Right atrium auricular region (tissue), 2 donors: ENCODE data around the gene CUEDC1. TPM values are rescaled to one million over a fixed set of nuclear protein-coding genes. Genes with fewer than 3 reads are reported as not detected.
"Not testable (repeated sequence)": the region's sequence is repeated elsewhere in the genome, so short reads cannot be mapped to it uniquely, and the experiment has no call there.

Experiments used
- DNase-seq: peaks from one replicate; pipeline ENCODE4 v3.0.0-alpha.2; 2019; ENCODE audit warnings: low spot score
- H3K27ac ChIP-seq, 2 donors: fragments of 200-600 bp; sonication (generic); 1 replicate in 1 of 2; 2 replicates in 1 of 2; pipeline ENCODE4 v1.5.1; 2016 to 2019
- H3K27me3 ChIP-seq, 2 donors: fragments of 200-600 bp; sonication (generic); one replicate each; pipeline versions ENCODE4 v1.5.1 to v1.6.0; 2017 to 2019
- H3K36me3 ChIP-seq: fragments of 200-600 bp; sonication (generic); one replicate; pipeline ENCODE4 v1.5.1; 2016
- H3K4me1 ChIP-seq, 2 donors: fragments of 200-600 bp; sonication (generic); one replicate each; pipeline versions ENCODE4 v1.5.1 to v1.6.0; 2017 to 2019
- H3K4me3 ChIP-seq, 2 donors: fragments of 200-600 bp; sonication (generic); 1 replicate in 1 of 2; 2 replicates in 1 of 2; pipeline ENCODE4 v1.5.1; 2017 to 2019; ENCODE audit warnings: mild to moderate bottlenecking in 1 of 2, moderate library complexity in 1 of 2
- H3K9me3 ChIP-seq, 2 donors: fragments of 200-600 bp; sonication (generic); one replicate each; pipeline ENCODE4 v1.5.1; 2019
- CTCF ChIP-seq, 2 donors: fragments of 200-600 bp; sonication (generic); IDR thresholded peaks; one replicate each; pipeline ENCODE4 v1.5.1; 2019; ENCODE audit warnings: antibody characterized with exemption in 2 of 2
- total RNA-seq, 2 donors: library from RNA; depleted of rRNA; stranded (reverse); fragments of >200 nt; gene quantifications; one replicate each; pipeline ENCODE4 v1.1.0, GENCODE V29; 2016

CUEDC1 gene
- total RNA-seq, 2 donors from 2014 or later = 32.5 to 33.3 TPM

GRCh38 chr17:57965521-57966160, 10.4 kb upstream of the CUEDC1 start:
- Histone ChIP-seq H3K4me3 (no peak overlapping the region), H3K9me3 (no peaks in the 10 kb centered on the region), H3K27ac (no peak overlapping the region), H3K27me3 (no peaks in the 10 kb centered on the region), H3K4me1 (no peaks in the 10 kb centered on the region), H3K36me3 (no peaks in the 10 kb centered on the region)
- no peak for TF ChIP-seq CTCF (IDR thresholded peaks at IDR 0.05)
- DNase-seq = no peak

- no peak for DNase-seq
- H3K4me3 ChIP-seq = no peak overlapping the region
- TF ChIP-seq CTCF (IDR thresholded peaks at IDR 0.05) = no peak
- H3K4me1 ChIP-seq = no peaks in the 10 kb centered on the region
- no peak overlapping the region for H3K27ac ChIP-seq
- H3K27me3 ChIP-seq = no peaks in the 10 kb centered on the region
- H3K9me3 ChIP-seq = no peaks in the 10 kb centered on the region
- H3K36me3 ChIP-seq = no peaks in the 10 kb centered on the region
These were observed 7.9 kb upstream of the CUEDC1 start for GRCh38 chr17:57963149-57963511.

GRCh38 chr17:57962279-57963148, 7.3 kb upstream of the CUEDC1 start:
- Histone ChIP-seq H3K4me1 (no peaks in the 10 kb centered on the region), H3K27ac (no peak overlapping the region), H3K4me3 (no peak overlapping the region), H3K36me3 (no peaks in the 10 kb centered on the region), H3K9me3 (no peaks in the 10 kb centered on the region), H3K27me3 (no peaks in the 10 kb centered on the region)
- TF ChIP-seq CTCF (IDR thresholded peaks at IDR 0.05) = no peak
- DNase-seq = no peak

GRCh38 chr17:57959929-57960328, 4.7 kb upstream of the CUEDC1 start:
- no peak for DNase-seq
- no peak overlapping the region for H3K27ac ChIP-seq
- H3K4me3 ChIP-seq = no peak overlapping the region
- H3K36me3 ChIP-seq = no peaks in the 10 kb centered on the region
- no peak for TF ChIP-seq CTCF (IDR thresholded peaks at IDR 0.05)
- H3K4me1 ChIP-seq = peaks cover 0 to 9% of the 10 kb centered on the region in 2 donors
- no peaks in the 10 kb centered on the region for H3K9me3 ChIP-seq
- no peaks in the 10 kb centered on the region for H3K27me3 ChIP-seq

- H3K27me3 ChIP-seq, H3K9me3 ChIP-seq, H3K36me3 ChIP-seq, H3K4me3 ChIP-seq, H3K27ac ChIP-seq: not testable (repeated sequence)
- peak; percentile 43 for DNase-seq
- H3K4me1 ChIP-seq = peaks cover 0 to 20% of the 10 kb centered on the region in 2 donors
These were observed 3.2 kb upstream of the CUEDC1 start for GRCh38 chr17:57958391-57958790.

- Histone ChIP-seq H3K4me3 (no peak overlapping the region), H3K27me3 (no peaks in the 10 kb centered on the region), H3K4me1 (peaks cover 0 to 25% of the 10 kb centered on the region in 2 donors), H3K27ac (no peak overlapping the region), H3K36me3 (no peaks in the 10 kb centered on the region), H3K9me3 (no peaks in the 10 kb centered on the region)
- TF ChIP-seq CTCF (IDR thresholded peaks at IDR 0.05) = no peak
- DNase-seq = peak; percentile 16
These were observed 2.7 kb upstream of the CUEDC1 start for GRCh38 chr17:57957886-57958285.
